GM19455 (cell line): Measurements from ENCODE around the gene TRPM6.
"Not testable (repeated sequence)": the region's sequence is repeated elsewhere in the genome, so short reads cannot be mapped to it uniquely, and the experiment has no call there.

Experiments
- ATAC-seq: cut with Tn5 transposase; IDR thresholded peaks from one replicate; pipeline ENCODE4 v1.9.1; 2021; ENCODE audit not compliant: unreplicated experiment

TRPM6 gene, protein sequence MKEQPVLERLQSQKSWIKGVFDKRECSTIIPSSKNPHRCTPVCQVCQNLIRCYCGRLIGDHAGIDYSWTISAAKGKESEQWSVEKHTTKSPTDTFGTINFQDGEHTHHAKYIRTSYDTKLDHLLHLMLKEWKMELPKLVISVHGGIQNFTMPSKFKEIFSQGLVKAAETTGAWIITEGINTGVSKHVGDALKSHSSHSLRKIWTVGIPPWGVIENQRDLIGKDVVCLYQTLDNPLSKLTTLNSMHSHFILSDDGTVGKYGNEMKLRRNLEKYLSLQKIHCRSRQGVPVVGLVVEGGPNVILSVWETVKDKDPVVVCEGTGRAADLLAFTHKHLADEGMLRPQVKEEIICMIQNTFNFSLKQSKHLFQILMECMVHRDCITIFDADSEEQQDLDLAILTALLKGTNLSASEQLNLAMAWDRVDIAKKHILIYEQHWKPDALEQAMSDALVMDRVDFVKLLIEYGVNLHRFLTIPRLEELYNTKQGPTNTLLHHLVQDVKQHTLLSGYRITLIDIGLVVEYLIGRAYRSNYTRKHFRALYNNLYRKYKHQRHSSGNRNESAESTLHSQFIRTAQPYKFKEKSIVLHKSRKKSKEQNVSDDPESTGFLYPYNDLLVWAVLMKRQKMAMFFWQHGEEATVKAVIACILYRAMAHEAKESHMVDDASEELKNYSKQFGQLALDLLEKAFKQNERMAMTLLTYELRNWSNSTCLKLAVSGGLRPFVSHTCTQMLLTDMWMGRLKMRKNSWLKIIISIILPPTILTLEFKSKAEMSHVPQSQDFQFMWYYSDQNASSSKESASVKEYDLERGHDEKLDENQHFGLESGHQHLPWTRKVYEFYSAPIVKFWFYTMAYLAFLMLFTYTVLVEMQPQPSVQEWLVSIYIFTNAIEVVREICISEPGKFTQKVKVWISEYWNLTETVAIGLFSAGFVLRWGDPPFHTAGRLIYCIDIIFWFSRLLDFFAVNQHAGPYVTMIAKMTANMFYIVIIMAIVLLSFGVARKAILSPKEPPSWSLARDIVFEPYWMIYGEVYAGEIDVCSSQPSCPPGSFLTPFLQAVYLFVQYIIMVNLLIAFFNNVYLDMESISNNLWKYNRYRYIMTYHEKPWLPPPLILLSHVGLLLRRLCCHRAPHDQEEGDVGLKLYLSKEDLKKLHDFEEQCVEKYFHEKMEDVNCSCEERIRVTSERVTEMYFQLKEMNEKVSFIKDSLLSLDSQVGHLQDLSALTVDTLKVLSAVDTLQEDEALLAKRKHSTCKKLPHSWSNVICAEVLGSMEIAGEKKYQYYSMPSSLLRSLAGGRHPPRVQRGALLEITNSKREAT (N-terminal part only)

DNA sequence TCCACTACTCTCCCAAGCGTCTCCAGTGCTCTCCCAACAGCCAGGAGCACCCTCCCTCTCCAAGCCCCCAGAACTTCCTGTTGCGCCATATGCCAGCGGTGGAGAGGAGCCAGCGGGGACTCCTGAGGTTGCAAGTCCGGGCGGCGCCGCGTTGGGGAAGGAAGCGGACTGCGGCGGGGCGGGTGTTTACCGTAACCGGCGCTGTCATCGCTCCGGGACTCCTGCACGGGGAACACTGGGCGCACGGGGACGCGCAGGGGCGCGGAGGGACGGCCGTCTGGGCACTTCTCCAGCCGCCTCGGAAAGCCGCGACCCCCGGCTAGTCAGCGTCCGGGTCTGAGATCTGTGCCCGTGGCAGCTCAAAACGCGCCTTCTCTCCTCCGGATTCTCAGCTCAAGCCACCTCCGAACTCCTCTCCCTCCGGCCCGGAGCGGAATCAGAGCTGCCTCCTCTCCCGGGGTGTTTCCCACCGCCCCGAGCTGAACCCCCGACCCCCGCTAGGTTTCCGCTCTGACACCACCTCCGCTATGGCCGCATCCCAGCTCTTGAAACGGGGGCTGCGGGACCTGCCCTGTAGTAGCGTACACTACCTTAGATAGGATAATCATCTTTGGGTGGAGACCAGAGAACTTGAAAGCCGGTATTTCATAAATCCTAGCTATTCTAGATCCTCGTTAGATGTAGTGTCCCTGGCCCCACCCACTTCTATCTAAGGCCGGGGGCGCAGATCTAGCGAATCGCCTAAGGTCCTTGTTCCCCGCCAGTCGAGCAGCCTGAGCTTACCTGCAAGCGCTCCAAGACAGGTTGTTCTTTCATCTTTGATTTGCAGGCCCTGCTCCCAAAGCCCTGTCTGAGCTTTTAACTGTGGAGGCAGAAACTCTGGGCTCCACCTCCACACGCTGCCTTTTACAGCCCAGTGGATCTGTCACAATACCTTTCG is at the start of gene TRPM6:
Gene TRPM6 (minus strand): TSS at position 881 of the 940 bp plus-strand sequence. CDS start 65 bp downstream, at position 816.
- no peak for ATAC-seq

DNA sequence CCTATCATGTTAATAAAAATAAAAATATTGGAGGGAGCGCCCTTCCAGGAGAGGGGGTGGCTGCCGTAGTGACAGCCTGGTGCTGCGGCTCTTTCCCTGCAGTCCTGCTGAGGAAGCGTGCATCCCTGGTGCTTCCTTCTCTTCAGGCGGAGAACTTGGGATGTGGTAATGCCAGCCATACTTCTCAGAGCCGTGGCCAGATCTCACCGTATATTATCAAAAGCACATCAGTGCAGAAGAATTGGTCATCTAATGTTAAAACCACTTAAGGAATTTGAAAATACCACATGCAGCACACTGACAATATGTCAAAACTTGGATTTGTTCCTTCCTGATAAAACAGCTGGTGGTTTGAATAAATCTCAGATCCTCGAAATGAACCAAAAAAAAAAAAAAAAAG is 47.3 kb upstream of the TRPM6 start:
- ATAC-seq = no peak

- no peak for ATAC-seq
Observed at GRCh38 chr9:74921737-74922136, 34.0 kb upstream of the TRPM6 start.

GRCh38 chr9:74920944-74921626 is 33.4 kb upstream of the TRPM6 start:
- no peak for ATAC-seq

- ATAC-seq = no peak
Observed at GRCh38 chr9:74910036-74910435, 22.3 kb upstream of the TRPM6 start.

DNA sequence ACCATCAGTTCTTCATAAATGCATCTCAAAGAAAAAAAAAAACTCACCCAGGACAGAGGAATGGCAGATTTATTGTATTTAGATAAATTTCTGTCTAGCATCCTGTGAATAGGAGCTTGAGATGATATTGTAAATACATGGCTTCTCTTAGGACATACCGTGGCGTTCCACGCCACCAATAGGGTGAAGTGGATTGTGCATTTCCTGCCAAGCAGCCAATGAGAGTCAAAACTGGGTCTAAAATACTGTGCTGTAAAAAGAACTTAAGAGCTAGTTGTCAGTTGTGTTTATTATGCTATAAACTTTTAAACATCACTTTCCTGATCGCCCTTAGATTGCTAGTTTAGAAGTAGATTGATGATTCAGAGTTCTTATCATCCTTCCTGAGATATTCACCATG is 20.9 kb upstream of the TRPM6 start:
- ATAC-seq = no peak

DNA sequence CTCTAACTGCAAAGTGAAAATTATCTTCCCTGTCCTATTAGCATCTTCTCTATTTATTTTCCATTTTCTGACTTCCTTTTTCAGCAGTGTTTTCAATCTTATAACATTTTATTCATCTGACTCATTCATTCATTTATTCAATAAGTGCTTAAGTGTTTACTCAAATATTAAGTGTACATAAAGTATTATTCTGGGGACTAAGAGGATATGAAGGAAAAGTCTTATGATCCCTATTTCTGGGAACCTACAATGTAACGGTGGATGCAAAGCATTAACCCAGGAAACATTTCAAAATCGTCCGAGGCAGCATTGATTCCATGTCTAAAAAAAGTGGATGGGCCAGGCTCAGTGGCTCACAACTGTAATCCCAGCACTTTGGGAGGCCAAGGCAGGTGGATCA is 19.4 kb upstream of the TRPM6 start:
- ATAC-seq = no peak

DNA sequence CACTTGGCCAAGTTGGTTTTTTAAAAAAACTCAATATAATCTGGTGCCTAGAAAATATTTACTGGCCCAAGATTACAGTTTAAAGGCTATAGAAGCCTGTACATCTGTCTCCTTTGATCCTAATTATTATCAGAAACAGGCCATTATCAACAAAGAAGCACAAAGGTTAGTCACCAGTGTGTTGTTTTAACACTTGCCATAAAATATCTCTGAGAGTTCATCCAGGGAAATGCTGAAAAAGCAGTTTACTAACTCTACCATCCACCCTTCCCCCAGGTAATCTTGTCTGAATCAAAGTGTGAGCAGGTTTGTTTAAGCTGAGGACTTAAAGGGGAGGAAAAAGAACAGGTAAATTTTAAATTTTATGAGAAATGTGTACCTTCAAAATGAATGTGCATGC is 13.3 kb upstream of the TRPM6 start:
- ATAC-seq = no peak

GRCh38 chr9:74888449-74888848 is 728 bp upstream of the TRPM6 start:
- ATAC-seq = not testable (repeated sequence)

GRCh38 chr9:74887981-74888370 is 255 bp upstream of the TRPM6 start:
- ATAC-seq = no peak

DNA sequence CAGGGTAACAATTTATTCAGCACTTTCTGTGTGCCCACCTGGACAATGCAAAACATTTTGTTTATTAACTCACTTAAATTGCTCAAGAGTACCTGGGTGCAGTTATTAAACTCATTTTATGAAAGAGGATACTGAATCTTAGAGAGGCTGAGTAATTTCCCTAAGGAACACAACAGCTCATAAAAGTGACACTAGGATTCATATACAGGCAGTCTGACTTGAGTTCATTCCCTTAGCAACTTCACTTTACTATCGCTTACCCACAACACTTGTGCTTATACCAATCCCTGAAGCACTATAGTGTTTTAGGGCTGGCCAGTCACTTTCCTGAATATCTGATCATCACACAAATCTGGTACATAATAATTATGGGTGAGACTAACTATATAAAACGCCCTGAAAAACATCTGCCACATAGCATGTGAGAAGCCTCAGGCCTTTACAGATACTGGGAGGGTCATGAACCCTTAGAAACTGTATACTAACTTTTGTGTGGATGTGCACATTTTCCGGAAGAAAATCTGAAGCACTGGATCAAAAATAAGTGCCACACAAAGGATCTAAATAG is 11.3 kb downstream of the TRPM6 start:
- ATAC-seq = no peak

GRCh38 chr9:74875656-74876055 is 12.1 kb downstream of the TRPM6 start:
- no peak for ATAC-seq

GRCh38 chr9:74874220-74874619 is 13.5 kb downstream of the TRPM6 start:
- ATAC-seq = no peak

DNA sequence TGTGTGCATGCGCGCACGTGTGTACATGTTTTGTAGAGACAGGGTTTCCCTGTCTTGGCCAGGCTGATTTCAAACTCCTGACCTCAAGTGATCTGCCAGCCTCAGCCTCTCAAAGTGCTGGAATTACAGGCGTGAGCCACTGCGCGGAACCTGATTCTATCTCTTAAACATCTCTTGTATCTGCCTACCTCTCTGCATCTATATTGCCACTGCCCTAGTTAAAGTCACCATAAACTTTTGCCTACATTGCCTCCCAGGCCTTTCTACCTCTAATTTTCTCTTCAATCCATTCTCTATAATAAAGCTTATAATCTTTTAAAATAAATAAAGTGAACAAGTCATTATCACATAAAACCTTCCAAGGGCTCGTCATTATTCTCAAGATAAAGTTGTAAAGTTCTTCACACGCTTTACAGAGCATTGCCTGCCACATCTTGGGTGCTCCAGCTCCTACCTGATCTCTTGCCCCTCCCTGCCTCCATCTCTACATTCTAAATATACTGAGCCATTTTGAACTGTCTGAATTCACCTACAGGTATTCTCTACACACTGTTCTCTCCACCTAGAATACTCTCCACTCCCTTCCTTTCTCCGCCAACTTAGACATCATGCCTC is 15.0 kb downstream of the TRPM6 start:
- no peak for ATAC-seq

- ATAC-seq = no peak
Observed at GRCh38 chr9:74867483-74867882, 20.2 kb downstream of the TRPM6 start.

DNA sequence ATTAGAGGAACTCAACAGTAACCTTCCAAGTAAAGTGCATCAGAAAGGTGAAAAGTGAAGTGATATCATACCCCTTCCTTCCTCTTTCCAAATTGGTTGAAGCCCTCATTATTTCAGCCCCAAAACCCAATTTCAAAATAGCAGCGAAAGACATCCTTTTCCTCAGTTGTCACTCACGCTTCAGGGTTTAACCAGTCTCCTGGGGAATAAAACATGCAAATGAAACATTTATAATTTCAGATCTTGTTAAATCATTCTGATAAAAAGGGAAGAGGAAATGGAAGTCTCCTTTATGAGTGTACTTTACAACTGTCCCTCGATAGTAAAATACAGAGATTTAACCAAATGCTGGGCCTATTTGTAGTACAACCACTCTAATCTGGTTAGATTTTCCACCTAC is 22.5 kb downstream of the TRPM6 start:
- no peak for ATAC-seq

DNA sequence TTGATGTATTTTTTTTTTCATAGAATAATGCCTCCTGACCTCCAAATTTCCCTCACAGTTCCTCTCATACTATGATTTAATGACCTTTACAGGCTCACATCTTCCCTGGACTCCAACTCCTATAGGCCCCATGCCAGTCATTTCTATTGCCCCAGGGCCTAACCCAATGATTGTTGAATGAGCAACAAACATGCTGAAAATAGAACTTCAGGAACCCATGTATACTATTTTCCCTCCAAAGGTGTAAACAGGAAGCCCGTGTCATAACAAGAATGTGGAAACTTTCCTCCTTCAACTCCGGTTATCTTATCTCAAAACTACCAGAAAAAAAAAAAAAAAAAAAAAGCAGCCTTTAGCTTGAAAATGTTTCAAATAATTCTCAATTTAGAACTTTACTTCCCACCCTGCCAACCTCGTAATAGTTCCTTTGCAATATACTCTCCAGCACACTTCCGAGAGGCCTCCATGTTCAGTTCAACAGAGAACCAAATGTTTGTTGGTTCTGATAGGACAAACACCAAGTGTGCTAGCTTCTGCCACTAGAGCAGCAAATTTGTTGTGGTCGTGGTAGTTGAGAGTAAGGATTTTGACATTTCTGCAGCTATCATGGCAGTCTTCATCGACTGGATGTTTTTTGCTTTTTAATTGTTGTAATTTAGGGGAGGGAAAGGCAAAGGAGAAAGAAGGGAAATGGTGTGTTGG is 25.8 kb downstream of the TRPM6 start:
- ATAC-seq = no peak

DNA sequence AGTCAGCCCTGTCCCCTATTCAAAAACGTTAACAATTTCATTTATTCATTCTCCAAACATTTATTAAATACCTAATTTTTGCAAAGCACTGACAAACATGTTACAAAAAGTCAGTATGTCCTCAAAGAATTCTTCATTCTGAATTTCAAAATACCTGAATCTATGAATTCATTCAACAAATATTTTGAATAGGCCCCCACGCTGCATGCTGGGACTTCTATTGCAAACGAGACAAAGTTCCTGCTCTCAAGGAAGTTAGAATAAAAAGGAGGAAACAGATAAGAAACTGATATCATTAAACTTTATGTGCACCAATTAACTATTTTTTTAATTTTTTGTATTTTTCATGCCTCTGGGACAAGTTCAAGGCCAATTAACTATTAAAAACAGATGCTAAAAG is 26.6 kb downstream of the TRPM6 start:
- ATAC-seq = no peak
